ENCODE measurements around the gene TIMM10.

DNA sequence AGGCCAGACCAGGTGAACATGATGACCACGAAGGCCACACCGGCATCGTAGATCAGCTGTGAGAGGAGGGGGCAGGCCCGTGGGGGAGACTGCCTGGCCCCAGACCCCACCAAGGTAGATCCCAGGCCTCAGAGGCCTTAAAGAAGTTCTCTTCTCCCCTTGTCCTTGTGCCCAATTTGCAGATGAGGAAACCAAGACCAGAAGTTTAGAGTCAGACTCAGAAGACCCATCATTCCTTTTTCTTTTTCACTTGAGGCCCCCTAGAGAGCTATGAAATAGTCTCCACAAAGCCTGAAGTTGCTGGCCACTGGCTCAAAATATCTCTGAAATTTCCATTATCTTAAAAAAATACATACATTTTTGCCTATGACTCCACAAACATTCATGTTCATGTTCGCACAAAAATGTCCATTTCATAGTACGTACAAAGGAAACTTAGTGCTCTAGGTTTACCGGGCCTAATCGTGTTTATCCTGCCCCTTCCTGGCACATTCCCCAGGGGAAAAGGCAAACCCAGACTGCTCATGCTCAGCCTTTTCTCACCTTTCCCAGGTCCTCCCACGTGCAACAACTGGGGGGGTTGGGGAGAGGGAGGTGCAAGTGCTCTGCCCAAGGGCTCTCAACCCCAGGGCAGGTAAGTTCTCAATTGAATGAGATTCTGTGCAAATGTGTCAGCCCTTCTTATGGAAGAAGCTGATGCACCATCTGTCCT is 34.3 kb downstream of the TIMM10 start:
- TF ChIP-seq, protein P1, sequence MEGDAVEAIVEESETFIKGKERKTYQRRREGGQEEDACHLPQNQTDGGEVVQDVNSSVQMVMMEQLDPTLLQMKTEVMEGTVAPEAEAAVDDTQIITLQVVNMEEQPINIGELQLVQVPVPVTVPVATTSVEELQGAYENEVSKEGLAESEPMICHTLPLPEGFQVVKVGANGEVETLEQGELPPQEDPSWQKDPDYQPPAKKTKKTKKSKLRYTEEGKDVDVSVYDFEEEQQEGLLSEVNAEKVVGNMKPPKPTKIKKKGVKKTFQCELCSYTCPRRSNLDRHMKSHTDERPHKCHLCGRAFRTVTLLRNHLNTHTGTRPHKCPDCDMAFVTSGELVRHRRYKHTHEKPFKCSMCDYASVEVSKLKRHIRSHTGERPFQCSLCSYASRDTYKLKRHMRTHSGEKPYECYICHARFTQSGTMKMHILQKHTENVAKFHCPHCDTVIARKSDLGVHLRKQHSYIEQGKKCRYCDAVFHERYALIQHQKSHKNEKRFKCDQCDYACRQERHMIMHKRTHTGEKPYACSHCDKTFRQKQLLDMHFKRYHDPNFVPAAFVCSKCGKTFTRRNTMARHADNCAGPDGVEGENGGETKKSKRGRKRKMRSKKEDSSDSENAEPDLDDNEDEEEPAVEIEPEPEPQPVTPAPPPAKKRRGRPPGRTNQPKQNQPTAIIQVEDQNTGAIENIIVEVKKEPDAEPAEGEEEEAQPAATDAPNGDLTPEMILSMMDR (IDR thresholded peaks at IDR 0.05), result no peak
- no peak for TF ChIP-seq POLR2A (IDR thresholded peaks at IDR 0.05)
